ES-I3 (cell line): ENCODE results near the gene GBX1.
A peak's percentile ranks its signal among the peaks of the same experiment; 100 is the strongest.

Experiments
- H3K36me3 ChIP-seq: 2 replicates; pipeline ENCODE4 v1.6.1; 2013; ENCODE audit warnings: mild to moderate bottlenecking, low read length, control low read depth, moderate library complexity; ENCODE audit not compliant: insufficient read depth
- H3K4me1 ChIP-seq: 2 replicates; pipeline ENCODE4 v1.6.1; 2013; ENCODE audit warnings: mild to moderate bottlenecking, control low read depth, low read length; ENCODE audit not compliant: insufficient read depth
- H3K9ac ChIP-seq: 2 replicates; pipeline ENCODE4 v1.6.1; 2013; ENCODE audit warnings: low read depth, mild to moderate bottlenecking, low read length, moderate library complexity
- H3K9me3 ChIP-seq: 2 replicates; pipeline ENCODE4 v1.6.1; 2013; ENCODE audit warnings: mild to moderate bottlenecking, low read length, moderate library complexity; ENCODE audit not compliant: control insufficient read depth, insufficient read depth

The GBX1 gene

DNA sequence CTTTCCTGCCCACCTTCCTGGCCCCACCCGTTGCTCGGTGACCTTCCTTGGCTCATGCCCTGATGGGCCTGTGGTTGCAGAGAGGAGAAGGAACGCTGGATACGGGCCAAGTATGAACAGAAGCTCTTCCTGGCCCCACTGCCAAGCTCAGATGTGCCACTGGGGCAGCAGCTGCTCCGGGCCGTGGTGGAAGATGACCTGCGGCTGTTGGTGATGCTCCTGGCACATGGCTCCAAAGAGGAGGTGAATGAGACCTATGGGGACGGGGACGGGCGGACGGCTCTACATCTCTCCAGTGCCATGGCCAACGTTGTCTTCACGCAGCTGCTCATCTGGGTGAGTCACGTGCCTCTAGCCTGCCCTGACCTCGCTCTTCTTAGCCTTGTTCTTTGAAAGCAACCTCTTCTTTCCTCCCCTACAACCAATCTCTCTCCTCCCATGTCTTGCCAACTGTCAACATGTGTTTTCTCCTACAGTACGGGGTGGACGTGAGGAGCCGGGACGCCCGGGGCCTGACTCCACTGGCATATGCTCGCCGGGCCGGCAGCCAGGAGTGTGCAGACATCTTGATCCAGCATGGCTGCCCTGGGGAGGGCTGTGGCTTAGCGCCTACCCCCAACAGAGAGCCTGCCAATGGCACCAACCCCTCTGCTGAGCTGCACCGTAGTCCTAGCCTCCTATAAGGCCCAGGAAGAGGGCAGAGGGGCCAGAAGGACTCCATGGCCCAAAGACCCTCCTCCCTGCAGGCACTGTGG is 24.1 kb downstream of the GBX1 start:
- Histone ChIP-seq H3K36me3 (no peaks in the 10 kb centered on the region), H3K9ac (no peak overlapping the region), H3K9me3 (no peaks in the 10 kb centered on the region), H3K4me1 (peaks cover 7% of the 10 kb centered on the region; the same call in 1 of the 2 replicates)

DNA sequence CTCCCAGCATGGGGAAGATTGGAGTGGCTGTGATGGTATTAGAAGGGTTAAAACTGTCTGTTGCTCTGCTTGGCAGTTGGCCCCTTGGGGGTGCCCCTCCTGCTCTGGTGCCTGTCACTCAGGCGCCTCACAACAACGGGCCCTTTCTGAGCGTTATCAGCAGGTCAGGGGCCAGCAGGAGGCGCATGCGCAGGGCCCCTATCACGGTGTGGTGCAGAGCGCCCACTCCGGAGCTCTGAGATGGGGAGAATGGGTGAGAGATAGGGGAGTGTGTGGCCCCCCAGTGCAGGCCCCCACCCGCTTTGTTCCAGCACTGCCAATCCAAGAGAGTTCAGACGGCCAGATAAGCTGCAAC is 24.8 kb downstream of the GBX1 start:
- H3K4me1 ChIP-seq: peaks cover 7% of the 10 kb centered on the region; the same call in 1 of the 2 replicates
- no peaks in the 10 kb centered on the region for H3K9me3 ChIP-seq
- H3K9ac ChIP-seq: no peak overlapping the region
- H3K36me3 ChIP-seq: no peaks in the 10 kb centered on the region

DNA sequence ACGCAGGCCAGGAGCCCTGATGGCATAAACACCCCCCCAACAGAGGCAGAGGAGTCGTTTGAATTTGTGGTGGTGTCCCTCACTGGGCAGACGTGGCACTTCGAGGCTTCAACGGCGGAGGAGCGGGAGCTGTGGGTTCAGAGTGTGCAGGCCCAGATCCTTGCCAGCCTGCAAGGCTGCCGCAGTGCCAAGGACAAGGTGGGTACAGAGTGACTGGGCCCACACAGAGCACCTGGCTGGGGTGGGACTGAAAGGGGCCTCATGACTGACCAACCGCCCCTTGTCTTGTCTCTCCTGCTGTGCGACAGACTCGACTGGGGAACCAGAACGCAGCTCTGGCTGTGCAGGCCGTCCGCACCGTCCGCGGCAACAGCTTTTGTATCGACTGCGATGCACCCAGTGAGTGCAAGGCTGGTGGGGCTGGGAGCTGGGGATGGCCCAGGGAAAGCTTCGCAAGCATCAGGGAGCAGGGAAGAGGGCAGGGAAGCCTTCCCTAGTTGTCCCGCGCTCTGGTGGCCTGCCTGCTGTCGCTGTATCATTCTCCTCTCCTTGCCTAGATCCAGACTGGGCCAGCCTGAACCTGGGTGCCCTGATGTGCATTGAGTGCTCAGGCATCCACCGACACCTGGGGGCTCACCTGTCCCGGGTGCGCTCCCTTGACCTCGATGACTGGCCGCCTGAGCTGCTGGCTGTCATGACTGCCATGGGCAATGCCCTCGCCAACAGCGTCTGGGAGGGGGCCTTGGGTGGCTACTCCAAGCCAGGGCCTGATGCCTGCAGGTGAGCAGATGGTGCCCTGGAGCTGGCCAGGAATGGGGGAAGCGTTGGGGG is 25.4 kb downstream of the GBX1 start:
- Histone ChIP-seq H3K9me3 (no peaks in the 10 kb centered on the region), H3K36me3 (no peaks in the 10 kb centered on the region), H3K4me1 (peaks cover 7% of the 10 kb centered on the region; the same call in 1 of the 2 replicates), H3K9ac (no peak overlapping the region)

DNA sequence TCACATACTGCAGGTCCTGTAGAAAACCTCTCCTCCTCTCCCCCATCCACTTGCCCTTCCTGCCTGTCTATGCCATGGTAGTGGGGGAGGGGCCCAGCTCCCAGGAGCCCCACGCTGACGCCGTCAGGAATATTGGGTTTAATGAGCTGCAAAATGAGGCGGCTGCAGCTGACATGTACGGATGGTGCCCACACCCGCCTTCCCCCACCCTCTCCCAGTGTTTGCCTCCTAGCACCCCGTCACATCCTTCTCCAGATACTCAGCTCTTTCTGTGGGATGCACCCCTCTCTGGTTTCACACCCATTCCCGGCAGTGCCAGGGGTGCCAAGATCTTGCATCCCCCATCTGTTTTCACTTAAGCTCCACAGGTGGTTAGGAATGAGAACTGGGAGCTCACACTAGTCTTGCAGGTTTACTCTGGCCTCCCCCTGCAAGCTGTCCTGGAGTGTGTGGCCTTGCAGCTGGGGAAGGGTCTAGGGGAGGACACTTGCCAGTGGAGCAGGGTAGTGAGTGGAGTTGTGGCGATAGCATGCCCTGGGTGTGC is 26.1 kb downstream of the GBX1 start:
- no peaks in the 10 kb centered on the region for H3K9me3 ChIP-seq
- peaks cover 7% of the 10 kb centered on the region; the same call in 1 of the 2 replicates for H3K4me1 ChIP-seq
- no peaks in the 10 kb centered on the region for H3K36me3 ChIP-seq

DNA sequence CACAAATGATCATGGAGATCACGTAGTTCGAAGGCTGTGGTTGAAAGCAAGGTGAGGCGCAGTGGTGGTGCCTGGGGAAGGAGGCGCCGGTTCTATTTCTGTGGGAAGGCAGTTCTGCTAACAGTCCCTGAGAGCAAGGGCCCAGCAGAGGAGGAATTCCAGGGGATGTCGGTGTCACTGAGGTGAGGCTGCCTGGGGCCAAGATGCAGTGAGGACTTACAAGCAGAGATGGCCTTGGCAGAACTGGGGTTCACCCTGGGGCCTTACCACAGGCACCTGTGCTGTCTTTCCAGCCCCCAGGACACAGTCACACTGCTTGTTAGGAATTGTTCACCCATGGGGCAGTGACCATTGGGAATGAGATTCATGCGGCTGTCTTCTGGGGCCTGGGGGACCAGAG is 26.7 kb downstream of the GBX1 start:
- no peaks in the 10 kb centered on the region for H3K9me3 ChIP-seq
- H3K4me1 ChIP-seq: peaks cover 7% of the 10 kb centered on the region; the same call in 1 of the 2 replicates
- no peak overlapping the region for H3K9ac ChIP-seq
- H3K36me3 ChIP-seq: no peaks in the 10 kb centered on the region

More for the DNA sequence above, 26.1 kb downstream of the GBX1 start:
- no peak overlapping the region for H3K9ac ChIP-seq

DNA sequence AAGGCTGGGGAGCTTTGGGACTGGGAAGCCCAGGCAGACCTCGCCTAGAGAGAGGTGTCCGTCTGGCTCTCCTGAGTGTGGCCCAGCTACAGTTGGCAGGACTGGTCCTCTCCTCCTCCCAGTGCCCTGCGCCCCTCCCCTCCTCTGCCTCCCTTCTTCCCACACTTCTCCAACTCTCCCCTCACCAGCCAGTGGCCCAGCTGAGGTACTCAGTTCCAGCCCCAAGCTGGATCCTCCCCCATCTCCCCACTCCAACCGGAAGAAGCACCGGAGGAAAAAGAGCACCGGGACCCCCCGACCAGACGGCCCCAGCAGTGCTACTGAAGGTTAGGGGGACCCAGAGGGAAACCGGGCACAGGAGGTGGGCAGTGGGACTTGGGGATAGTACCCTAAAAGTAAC is 27.7 kb downstream of the GBX1 start:
- Histone ChIP-seq H3K9me3 (no peaks in the 10 kb centered on the region), H3K4me1 (peaks cover 7% of the 10 kb centered on the region; the same call in 1 of the 2 replicates), H3K36me3 (no peaks in the 10 kb centered on the region; the same call in 1 of the 2 replicates), H3K9ac (no peak overlapping the region)

DNA sequence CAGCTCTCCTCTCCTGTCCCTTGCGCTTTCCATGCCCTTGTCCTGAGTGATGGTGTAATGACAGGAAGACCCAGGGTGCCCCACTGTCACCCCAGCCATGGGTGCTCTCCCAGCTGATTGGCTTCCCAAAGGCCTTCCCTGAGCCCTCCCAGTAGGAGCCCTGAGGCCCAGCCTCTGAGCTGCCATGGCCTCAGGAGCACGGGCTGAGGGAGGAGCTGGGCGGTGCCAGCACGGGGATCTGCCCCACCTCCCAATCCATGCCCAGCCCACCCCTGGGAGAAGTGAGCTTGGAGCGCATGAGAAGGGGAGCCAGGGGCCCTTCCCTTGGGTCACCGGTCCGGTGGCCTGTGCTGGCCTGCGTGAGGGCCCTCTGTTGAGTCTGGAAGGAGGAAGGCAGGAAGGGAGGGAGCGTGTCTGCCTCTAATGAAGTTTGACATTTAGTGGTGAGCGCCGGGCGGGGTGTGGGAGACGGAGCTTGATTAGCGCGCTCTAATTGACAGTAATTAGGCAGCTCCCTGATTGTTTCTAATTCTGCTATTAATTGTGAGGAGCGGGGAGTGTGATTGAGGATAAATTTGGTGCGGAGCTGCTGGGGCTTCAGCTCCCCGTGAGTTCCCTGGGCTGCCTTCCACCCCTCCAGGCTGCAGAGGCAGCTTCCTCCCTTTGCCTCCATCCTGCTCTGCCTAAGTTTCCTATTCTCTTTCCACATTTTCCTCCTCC is 28.3 kb downstream of the GBX1 start:
- Histone ChIP-seq H3K9ac (peak overlapping the region; percentile 21; the same call in 1 of the 2 replicates), H3K9me3 (no peaks in the 10 kb centered on the region), H3K4me1 (peaks cover 7% of the 10 kb centered on the region; the same call in 1 of the 2 replicates), H3K36me3 (no peaks in the 10 kb centered on the region; the same call in 1 of the 2 replicates)

DNA sequence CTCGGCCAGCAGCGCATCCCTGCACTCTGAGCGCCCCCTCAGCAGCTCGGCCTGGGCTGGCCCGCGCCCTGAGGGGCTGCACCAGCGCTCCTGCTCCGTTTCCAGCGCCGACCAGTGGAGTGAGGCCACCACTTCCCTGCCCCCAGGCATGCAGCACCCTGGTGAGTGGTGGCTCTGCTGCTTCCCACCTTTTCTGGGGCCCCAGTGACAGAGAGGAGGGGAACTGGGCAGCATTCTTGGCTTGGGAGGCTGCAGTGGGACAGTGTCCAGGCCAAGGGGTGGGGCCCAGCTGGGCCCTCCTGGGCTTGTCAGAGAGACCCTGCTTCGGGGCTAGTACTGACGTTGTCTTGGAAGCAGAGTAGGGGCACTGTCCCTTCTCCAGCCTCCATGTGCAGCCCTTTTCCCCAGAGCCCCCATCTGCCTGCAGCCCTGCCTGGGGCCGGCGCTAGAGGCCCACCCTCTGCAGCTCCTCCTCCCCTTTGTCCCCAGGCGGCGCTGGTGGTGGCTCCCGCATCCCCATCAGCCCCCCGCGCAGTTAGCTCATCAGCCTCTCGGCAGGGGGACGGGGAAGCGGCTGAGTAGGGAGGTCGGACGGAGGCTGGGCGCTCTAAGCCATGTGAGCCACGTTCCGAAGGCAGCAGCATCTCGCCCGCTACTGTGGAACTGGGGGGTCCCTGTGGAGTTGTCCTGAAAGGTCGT is 29.2 kb downstream of the GBX1 start:
- Histone ChIP-seq H3K9ac (no peak overlapping the region), H3K9me3 (no peaks in the 10 kb centered on the region), H3K36me3 (no peaks in the 10 kb centered on the region; the same call in 1 of the 2 replicates), H3K4me1 (peaks cover 7% of the 10 kb centered on the region; the same call in 1 of the 2 replicates)

DNA sequence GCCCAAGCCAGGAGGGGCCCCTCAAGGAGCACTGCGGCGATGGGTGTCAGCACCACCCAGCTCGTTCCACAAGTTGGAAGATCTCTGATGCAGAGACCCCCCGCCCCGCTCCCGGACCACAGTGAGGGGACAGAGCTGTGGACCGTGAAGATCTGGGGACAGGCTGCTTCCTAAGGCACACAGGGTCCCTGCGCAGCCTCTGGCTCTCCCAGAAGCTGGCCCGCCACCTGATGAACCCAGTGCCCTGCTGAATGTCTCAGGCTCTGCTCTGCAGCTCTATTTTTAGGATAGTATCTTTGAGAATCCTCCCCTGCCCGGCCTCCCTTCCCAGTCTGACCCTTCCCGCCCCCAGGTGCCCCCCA is 29.7 kb downstream of the GBX1 start:
- no peaks in the 10 kb centered on the region; the same call in 1 of the 2 replicates for H3K36me3 ChIP-seq
- H3K9me3 ChIP-seq: no peaks in the 10 kb centered on the region
- H3K4me1 ChIP-seq: peaks cover 7% of the 10 kb centered on the region; the same call in 1 of the 2 replicates
- no peak overlapping the region for H3K9ac ChIP-seq

DNA sequence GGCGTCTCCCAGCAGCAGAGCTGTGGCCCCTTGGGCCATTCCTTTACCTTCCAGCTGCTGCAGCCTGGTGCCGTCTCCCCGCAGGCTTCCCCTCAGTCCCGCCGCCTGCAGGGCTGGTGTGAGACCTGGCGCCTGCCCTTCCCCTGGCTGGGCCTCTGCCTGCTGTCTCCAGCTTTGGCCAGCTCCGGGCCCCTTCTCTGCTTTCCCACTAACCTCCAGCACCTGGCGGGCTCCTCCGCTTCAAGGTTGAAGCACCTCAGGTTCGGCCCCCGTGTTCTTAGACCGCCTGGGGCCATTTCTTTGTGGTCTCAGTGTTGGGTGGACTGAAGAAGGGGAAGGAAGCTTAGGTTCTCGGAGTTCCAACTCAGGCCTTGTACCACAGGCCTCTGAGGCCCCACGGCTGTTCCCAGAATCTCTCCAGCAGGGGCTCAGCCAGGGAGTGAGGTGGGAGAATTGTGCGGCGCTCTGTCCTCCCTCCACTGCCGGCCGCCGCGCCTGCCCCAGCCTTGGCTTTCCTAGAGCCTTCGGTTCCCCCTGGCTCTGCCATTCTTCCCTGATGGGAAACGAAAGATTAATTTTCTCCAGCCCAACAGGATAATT is 30.3 kb downstream of the GBX1 start:
- no peak overlapping the region for H3K9ac ChIP-seq
- H3K36me3 ChIP-seq: no peaks in the 10 kb centered on the region; the same call in 1 of the 2 replicates
- peaks cover 7% of the 10 kb centered on the region; the same call in 1 of the 2 replicates for H3K4me1 ChIP-seq
- no peaks in the 10 kb centered on the region for H3K9me3 ChIP-seq

DNA sequence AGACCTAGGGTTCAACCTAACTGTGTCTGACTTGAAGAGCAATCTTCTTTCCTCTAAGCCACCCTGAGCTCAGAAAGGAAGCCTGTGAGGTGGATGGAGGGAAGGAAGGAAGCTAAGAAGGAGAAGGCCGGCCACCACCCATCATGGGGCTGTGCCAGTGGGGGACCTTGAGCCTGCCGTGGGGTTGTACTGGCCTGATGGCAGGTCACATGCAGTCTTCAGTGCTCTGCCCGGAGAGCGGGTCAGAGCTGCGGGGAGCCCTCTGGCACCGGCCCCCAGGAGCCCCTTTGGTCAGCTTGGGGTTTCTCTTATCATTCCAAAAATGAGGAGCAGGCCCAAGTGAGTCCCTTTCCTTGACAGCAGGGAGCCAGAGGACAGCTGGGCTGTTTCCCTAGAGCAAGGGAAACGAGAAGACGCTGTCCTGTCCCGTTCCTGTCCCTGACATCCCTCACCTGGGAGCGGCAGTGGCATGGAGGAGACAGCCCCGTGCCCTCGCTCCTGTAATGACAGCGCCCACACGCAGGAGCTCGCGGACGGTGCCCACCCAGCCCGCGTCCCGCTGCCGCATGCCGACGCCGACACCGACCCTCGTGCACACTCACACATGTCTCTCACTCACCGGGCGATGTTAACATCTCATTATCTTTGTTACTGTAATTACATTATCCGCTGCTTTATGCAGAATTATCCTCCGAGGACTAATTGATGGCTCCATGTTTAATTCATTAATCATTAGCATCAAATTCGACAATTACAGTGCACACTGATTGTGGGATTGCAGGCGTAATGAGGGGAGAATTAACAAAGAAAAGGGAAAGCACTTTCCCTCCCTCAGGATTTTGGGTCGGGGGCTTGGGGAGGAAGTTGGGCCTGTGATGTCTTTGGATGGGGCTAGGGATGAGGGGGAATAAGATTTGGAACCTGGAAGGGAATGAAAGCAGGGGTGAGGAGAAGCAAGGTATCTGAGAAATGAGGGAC is 31.3 kb downstream of the GBX1 start:
- peaks cover 7% of the 10 kb centered on the region; the same call in 1 of the 2 replicates for H3K4me1 ChIP-seq
- H3K36me3 ChIP-seq: no peaks in the 10 kb centered on the region; the same call in 1 of the 2 replicates
- H3K9me3 ChIP-seq: no peaks in the 10 kb centered on the region
- H3K9ac ChIP-seq: no peak overlapping the region

DNA sequence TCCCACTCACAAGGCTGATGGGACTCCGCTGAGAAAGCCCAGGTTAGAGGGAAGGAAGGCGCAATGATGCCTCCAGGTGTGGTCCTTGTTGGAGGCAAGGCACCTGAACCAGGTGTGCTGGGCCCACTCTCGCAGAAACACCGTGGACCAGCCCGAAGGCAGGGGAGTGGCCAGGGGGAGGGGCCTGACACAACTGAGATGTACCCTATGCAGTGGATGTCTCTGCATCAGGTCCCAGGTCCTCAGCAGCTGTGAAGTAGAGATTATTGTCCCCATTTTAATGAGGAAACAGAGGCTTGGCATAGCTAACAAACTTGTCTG is 32.0 kb downstream of the GBX1 start:
- Histone ChIP-seq H3K9ac (no peak overlapping the region), H3K4me1 (peaks cover 7% of the 10 kb centered on the region; the same call in 1 of the 2 replicates), H3K9me3 (no peaks in the 10 kb centered on the region), H3K36me3 (no peaks in the 10 kb centered on the region; the same call in 1 of the 2 replicates)
